ENCODE measurements around the gene EWSR1. TPM values are rescaled to one million over a fixed set of nuclear protein-coding genes. Genes with fewer than 3 reads are reported as not detected.

EWSR1 gene
- total RNA-seq, 1 experiment from 2014 or later: 462 TPM

GRCh38 chr22:29277927-29278326 is 9.9 kb downstream of the EWSR1 start:
- Histone ChIP-seq H3K23ac (ENCODE audit: insufficient read length, low read depth, low read length) (no peak overlapping the region), H3K14ac (ENCODE audit: insufficient read depth, low read length) (no peak overlapping the region), H4K20me1 (ENCODE audit: control insufficient read depth, insufficient read depth, insufficient read length) (no peaks in the 10 kb centered on the region), H3K4me1 (ENCODE audit: insufficient read depth, low read length) (no peaks in the 10 kb centered on the region), H3K79me1 (ENCODE audit: insufficient read depth, low read depth, low read length, poor library complexity, severe bottlenecking) (peaks cover 5% of the 10 kb centered on the region), H4K8ac (replicated peaks; ENCODE audit: insufficient read length, low read depth, low read length) (no peak overlapping the region), H2AFZ (ENCODE audit: low read length) (no peak overlapping the region), H3K27ac (ENCODE audit: insufficient read length, low read depth, low read length) (no peak overlapping the region), H3K27me3 (ENCODE audit: insufficient read depth, low read length) (no peaks in the 10 kb centered on the region), H3K4ac (ENCODE audit: low read depth, low read length) (no peak overlapping the region), H2BK120ac (ENCODE audit: low read depth, low read length, poor library complexity, severe bottlenecking) (no peak overlapping the region), H3K9ac (ENCODE audit: extremely low read depth, insufficient read length, low read length) (no peak overlapping the region), H3T11ph (ENCODE audit: low read length) (no peak overlapping the region), H2BK15ac (ENCODE audit: low read depth, low read length) (no peak overlapping the region), H3K4me2 (ENCODE audit: insufficient read depth, insufficient read length, low read length) (no peak overlapping the region), H3K56ac (ENCODE audit: insufficient read length, low read depth, low read length) (no peak overlapping the region), H3K18ac (ENCODE audit: insufficient read length, low read depth, low read length) (no peak overlapping the region), H4K5ac (ENCODE audit: insufficient read length, low read depth, low read length) (no peak overlapping the region), H2BK5ac (ENCODE audit: insufficient read length, low read length) (no peak overlapping the region), H3K79me2 (ENCODE audit: insufficient read depth, low read length) (peaks cover 19% of the 10 kb centered on the region; the same call in 1 of the 2 replicates), H3K9me3 (ENCODE audit: control insufficient read depth, low read depth, low read length) (no peaks in the 10 kb centered on the region), H3K23me2 (ENCODE audit: insufficient read length, low read depth, low read length, poor library complexity, severe bottlenecking) (no peaks in the 10 kb centered on the region), H2AK5ac (ENCODE audit: insufficient read length, low read length) (no peak overlapping the region), H4K91ac (ENCODE audit: insufficient read length, low read depth, low read length) (no peak overlapping the region), H2BK12ac (ENCODE audit: insufficient read length, low read depth, low read length) (no peak overlapping the region), H2BK20ac (ENCODE audit: low read depth, low read length, poor library complexity, severe bottlenecking) (no peak overlapping the region)
- H3K9me3 Mint-ChIP-seq: no peaks in the 10 kb centered on the region
- no peak overlapping the region for H3K4me3 Mint-ChIP-seq
- H3K36me3 Mint-ChIP-seq (ENCODE audit: insufficient read depth in 1 of 3, low read depth in 3 of 3): peaks cover 77 to 100% (median 97%) of the 10 kb centered on the region in 3 experiments
- no CpG with 5 or more reads among the region's 1 CpG for WGBS (ENCODE audit: extremely low coverage, insufficient read length, low lambda C conversion rate)
- peak overlapping the region in 2 of 3 experiments; percentile 38 to 59; a peak in 2 of 7 replicates for H3K27ac Mint-ChIP-seq
- H3K27me3 Mint-ChIP-seq (ENCODE audit: low read depth): no peaks in the 10 kb centered on the region
- peaks cover 6 to 8% of the 10 kb centered on the region in 2 experiments for H3K4me1 Mint-ChIP-seq
- no peak for DNase-seq
- no peak for TF ChIP-seq CTCF (conservative IDR thresholded peaks at IDR 0.05)
